BE2C (cell line): ENCODE results near the gene IP6K3.
A peak's percentile ranks its signal among the peaks of the same experiment; 100 is the strongest.

Experiments used
- DNase-seq: peaks from one replicate; pipeline ENCODE4 v3.0.0-alpha.2; 2020
- H3K27me3 ChIP-seq: fragments of 250-450 bp; sonication (Bioruptor Pico); 2 replicates; pipeline ENCODE4 v1.5.1; 2020; ENCODE audit warnings: mild to moderate bottlenecking
- H3K36me3 ChIP-seq: fragments of 250-450 bp; sonication (Bioruptor Pico); 2 replicates; pipeline ENCODE4 v1.5.1; 2020; ENCODE audit warnings: mild to moderate bottlenecking
- H3K4me1 ChIP-seq: fragments of 250-450 bp; sonication (Bioruptor Pico); 2 replicates; pipeline ENCODE4 v1.5.1; 2020
- H3K4me3 ChIP-seq: 2 replicates; pipeline ENCODE4 v1.5.1; 2011; ENCODE audit warnings: low read depth, low read length
- H3K9me3 ChIP-seq: fragments of 250-450 bp; sonication (Bioruptor Pico); 2 replicates; pipeline ENCODE4 v1.5.1; 2020
- TF ChIP-seq, protein P1 (sequence below): IDR thresholded peaks from 2 replicates; pipeline ENCODE4 v1.5.1; 2012; ENCODE audit warnings: mild to moderate bottlenecking, low read depth, low read length

The IP6K3 gene

DNA sequence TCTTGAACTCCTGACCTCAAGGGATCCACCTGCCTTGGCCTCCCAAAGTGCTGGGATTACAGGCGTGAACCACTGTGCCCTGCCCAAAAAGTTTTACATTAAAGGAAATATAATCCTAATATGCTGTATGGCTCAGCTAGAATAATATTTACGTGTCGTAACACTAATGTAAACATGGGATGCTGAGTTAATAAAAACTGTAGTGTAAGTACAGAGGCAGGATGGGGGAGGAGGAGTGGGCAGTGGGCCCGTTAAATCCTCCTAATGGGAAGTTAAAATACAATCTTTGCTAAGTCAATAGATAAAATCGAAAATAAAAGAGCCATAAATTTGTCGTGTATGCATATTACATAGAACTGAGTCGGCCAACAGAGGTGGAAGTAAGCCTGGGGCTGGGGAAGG is 12.1 kb upstream of the IP6K3 start:
- TF ChIP-seq, protein P1, sequence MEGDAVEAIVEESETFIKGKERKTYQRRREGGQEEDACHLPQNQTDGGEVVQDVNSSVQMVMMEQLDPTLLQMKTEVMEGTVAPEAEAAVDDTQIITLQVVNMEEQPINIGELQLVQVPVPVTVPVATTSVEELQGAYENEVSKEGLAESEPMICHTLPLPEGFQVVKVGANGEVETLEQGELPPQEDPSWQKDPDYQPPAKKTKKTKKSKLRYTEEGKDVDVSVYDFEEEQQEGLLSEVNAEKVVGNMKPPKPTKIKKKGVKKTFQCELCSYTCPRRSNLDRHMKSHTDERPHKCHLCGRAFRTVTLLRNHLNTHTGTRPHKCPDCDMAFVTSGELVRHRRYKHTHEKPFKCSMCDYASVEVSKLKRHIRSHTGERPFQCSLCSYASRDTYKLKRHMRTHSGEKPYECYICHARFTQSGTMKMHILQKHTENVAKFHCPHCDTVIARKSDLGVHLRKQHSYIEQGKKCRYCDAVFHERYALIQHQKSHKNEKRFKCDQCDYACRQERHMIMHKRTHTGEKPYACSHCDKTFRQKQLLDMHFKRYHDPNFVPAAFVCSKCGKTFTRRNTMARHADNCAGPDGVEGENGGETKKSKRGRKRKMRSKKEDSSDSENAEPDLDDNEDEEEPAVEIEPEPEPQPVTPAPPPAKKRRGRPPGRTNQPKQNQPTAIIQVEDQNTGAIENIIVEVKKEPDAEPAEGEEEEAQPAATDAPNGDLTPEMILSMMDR, result no peak
- H3K27me3 ChIP-seq, result no peaks in the 10 kb centered on the region

DNA sequence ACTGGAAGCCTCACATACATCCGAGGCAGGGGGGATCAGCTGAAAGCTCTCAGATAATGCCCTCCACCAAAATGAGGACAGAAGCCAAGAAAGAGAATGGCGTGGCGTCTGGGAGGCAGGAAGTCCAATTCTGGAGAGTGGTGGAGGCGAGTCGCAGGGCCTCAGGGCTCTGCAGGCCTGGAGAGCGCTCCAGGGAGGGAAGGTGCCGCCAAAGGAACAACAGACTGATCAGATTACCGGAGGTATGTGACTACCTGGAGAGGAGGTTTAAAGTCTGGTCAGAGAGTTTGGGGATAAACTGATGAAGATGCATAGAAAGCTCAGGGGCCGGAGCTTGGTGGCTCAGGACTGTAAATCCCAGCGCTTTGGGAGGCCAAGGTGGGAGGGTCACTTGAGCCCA is 11.2 kb upstream of the IP6K3 start:
- Histone ChIP-seq H3K4me1 (peaks cover 7% of the 10 kb centered on the region), H3K27me3 (no peaks in the 10 kb centered on the region), H3K4me3 (no peak overlapping the region), H3K9me3 (no peaks in the 10 kb centered on the region), H3K36me3 (no peaks in the 10 kb centered on the region)
- TF ChIP-seq, protein P1, result no peak
- no peak for DNase-seq

More for the DNA sequence above, 12.1 kb upstream of the IP6K3 start:
- no peaks in the 10 kb centered on the region for H3K9me3 ChIP-seq
- DNase-seq, result no peak
- no peak overlapping the region for H3K4me3 ChIP-seq
- no peaks in the 10 kb centered on the region for H3K36me3 ChIP-seq
- peaks cover 7% of the 10 kb centered on the region for H3K4me1 ChIP-seq

DNA sequence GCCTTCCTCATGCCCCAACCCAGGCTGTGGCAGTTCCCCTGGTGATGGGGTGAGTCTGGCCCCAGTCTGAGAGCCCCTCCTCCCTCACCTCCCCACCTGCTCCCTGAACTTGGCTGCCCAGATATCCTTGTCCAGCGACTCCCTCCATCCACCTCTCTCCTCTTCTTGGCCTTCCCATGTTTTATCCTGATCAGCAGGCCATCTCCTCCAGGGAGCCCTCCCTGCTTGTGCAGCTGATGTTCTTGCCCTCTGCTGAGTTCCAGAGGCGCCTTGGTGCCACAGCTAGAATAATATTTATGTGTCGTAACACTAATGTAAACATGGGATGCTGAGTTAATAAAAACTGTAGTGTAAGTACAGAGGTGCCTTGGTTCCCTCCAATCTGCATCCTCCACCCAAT is 10.4 kb upstream of the IP6K3 start:
- TF ChIP-seq, protein P1, result no peak
- no peaks in the 10 kb centered on the region for H3K36me3 ChIP-seq

DNA sequence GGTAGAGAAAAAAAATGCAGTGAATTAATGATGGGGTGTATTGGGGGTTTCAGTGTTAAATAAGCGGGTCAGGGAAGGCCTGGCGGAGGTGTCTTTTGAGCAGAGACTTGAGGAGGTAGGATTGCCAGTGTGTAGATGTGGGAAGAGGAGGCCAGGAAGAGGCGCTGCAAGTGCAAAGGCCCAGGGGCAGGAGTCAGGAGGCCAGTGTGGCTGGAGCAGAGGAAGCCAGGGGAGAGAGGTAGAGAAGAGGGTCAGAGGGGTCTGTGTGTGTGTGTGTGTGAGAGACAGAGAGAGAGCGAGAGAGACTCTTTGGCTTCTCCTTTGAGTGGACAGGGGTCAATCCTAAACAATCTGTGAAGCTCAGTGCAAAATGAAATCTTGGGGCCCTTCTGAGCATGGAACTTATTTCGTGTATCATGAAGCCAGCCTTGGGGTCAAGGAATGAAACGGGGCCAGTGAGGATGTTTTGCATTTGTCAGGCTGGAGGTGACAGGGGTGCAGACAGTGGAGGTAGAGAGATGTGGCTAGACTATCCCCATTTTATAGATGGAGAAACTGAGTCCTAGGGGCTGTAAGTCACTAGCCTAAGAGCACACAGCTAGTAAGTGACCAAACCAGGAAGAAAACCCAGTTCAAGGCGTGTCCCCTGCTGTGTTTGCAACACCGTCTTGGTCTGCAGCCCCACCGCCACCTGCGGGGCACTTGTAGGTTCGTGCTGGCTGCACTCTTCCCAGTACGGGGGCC is 9.7 kb upstream of the IP6K3 start:
- TF ChIP-seq, protein P1, result no peak

More for the DNA sequence above, 10.4 kb upstream of the IP6K3 start:
- no peaks in the 10 kb centered on the region for H3K27me3 ChIP-seq
- no peak for DNase-seq
- no peak overlapping the region for H3K4me3 ChIP-seq
- H3K4me1 ChIP-seq, result peaks cover 7% of the 10 kb centered on the region
- H3K9me3 ChIP-seq, result no peaks in the 10 kb centered on the region

DNA sequence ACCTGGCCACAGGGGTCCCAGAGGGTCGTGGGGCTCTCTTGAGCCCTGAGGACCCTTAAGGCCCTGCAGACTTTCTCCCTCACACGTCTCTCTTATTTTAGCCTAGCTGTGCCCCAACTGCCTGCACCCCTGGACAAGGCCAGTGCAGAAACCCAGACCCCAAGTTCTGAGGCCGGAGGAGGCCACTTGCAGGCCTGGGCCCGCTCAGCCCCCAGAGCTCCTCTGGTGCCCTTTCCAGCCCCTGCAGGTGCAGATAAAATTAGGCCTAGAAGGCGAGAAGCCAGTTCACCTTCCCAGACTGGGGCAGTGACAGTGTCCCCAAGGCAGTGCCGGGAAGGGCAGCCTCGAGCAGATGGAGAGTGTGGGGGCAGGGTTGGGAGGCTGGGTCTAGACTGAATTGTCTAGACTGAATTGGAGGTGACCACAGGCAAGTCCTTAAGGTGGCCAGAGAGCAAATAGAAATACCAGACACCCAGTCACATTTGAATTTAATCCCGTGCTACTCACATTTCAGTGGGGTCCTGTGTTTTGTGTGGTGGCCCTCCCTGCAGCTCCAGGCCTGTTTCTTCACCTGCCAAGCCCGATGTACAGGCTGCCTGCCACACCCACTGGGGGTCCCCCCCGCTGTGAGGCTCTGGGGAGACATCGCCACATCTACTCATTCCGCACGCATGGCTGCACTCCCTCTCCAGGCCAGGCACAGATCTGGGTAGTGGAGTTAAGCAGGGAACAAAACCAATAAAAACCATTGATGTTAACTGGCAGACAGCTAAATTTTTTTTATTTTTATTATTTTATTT is 8.6 kb upstream of the IP6K3 start:
- Histone ChIP-seq H3K27me3 (no peaks in the 10 kb centered on the region), H3K36me3 (no peaks in the 10 kb centered on the region), H3K4me1 (peaks cover 15% of the 10 kb centered on the region), H3K4me3 (no peak overlapping the region), H3K9me3 (no peaks in the 10 kb centered on the region)
- TF ChIP-seq, protein P1, result no peak
- DNase-seq, result peak; percentile 42

More for the DNA sequence above, 9.7 kb upstream of the IP6K3 start:
- DNase-seq, result no peak
- Histone ChIP-seq H3K27me3 (no peaks in the 10 kb centered on the region), H3K4me3 (no peak overlapping the region), H3K9me3 (no peaks in the 10 kb centered on the region), H3K4me1 (peaks cover 13% of the 10 kb centered on the region), H3K36me3 (no peaks in the 10 kb centered on the region)

DNA sequence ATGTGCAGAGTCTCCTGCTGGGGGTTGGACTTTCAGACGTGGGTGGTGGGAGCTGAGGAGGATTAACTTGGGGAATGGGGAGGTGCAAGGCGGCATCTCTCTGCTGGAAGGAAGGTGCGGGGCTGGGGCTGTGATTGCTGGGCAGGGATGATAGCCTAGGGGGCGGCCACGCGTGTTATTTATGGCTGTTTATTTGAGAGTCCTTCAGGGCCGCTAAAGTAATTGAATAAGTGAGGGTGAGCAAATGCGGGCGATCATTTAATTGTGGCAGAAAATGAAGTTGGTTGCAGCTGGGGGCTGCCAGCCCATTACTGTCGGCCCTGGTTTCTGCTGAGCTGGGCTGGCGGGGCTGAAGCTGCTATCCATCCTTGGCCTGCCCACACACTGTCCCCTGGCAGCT is 7.5 kb upstream of the IP6K3 start:
- no peak for DNase-seq
- Histone ChIP-seq H3K36me3 (no peaks in the 10 kb centered on the region), H3K4me3 (no peak overlapping the region), H3K4me1 (peaks cover 15% of the 10 kb centered on the region), H3K9me3 (no peaks in the 10 kb centered on the region), H3K27me3 (no peaks in the 10 kb centered on the region)
- TF ChIP-seq, protein P1, result no peak
